SU-DHL-6 (cell line): ENCODE measurements around the gene SPNS3.

Experiments
- H2AFZ ChIP-seq: fragments of 200-600 bp; sonication (generic); 2 replicates; pipeline ENCODE4 v1.6.1; 2014; ENCODE audit warnings: low read depth, mild to moderate bottlenecking, moderate library complexity, mixed read lengths, antibody characterized with exemption, low read length; ENCODE audit not compliant: severe bottlenecking
- H3F3A ChIP-seq: fragments of 200-600 bp; shearing (Covaris generic); 2 replicates; pipeline ENCODE4 v1.6.0; 2016; ENCODE audit warnings: antibody characterized with exemption, mild to moderate bottlenecking; ENCODE audit not compliant: insufficient read depth
- H3K27ac ChIP-seq: fragments of 200-600 bp; sonication (generic); 2 replicates; pipeline ENCODE4 v1.5.1; 2016; ENCODE audit warnings: low read depth, mild to moderate bottlenecking, low read length, moderate library complexity, mixed read lengths
- H3K27me3 ChIP-seq: fragments of 200-600 bp; sonication (generic), shearing (Covaris generic); 2 replicates; pipeline ENCODE4 v1.6.0; 2014; ENCODE audit warnings: mild to moderate bottlenecking, low read length
- H3K36me3 ChIP-seq: fragments of 200-600 bp; sonication (generic); 2 replicates; pipeline ENCODE4 v1.6.1; 2014; ENCODE audit warnings: mild to moderate bottlenecking, low read length, mixed read lengths
- H3K4me2 ChIP-seq: fragments of 300-600, 200-600 bp; shearing (Covaris generic), sonication (generic); 2 replicates; pipeline ENCODE4 v1.6.0; 2014; ENCODE audit warnings: low read length, low read depth, mild to moderate bottlenecking; ENCODE audit not compliant: poor library complexity, severe bottlenecking
- H3K4me3 ChIP-seq: fragments of 200-600 bp; sonication (generic); 2 replicates; pipeline ENCODE4 v1.5.1; 2014; ENCODE audit warnings: antibody characterized with exemption, low read length, mild to moderate bottlenecking, mixed read lengths; ENCODE audit not compliant: insufficient read depth, poor library complexity, severe bottlenecking
- H3K79me2 ChIP-seq: fragments of 200-600 bp; sonication (generic); 2 replicates; pipeline ENCODE4 v1.6.1; 2014; ENCODE audit warnings: mild to moderate bottlenecking, low read length, moderate library complexity; ENCODE audit not compliant: insufficient read depth
- H3K9ac ChIP-seq: fragments of 200-600 bp; sonication (generic); 2 replicates; pipeline ENCODE4 v1.7.0; 2014; ENCODE audit warnings: mild to moderate bottlenecking, low read length
- H3K9me2 ChIP-seq: fragments of 200-600 bp; sonication (generic); replicated peaks from 2 replicates; pipeline ENCODE4 v1.6.1; 2014; ENCODE audit warnings: low read length; ENCODE audit not compliant: insufficient read depth
- H3K9me3 ChIP-seq: fragments of 200-600 bp; sonication (generic); 2 replicates; pipeline ENCODE4 v1.6.1; 2014; ENCODE audit warnings: low read length, mixed read lengths; ENCODE audit not compliant: insufficient read depth
- H4K20me1 ChIP-seq: fragments of 200-600 bp; sonication (generic); 2 replicates; pipeline ENCODE4 v1.6.1; 2014; ENCODE audit warnings: low read depth, mild to moderate bottlenecking, antibody characterized with exemption, low read length, moderate library complexity, mixed read lengths
- CTCF ChIP-seq: fragments of 200-600 bp; sonication (generic); IDR thresholded peaks from one replicate; pipeline ENCODE4 v1.5.1; 2017; ENCODE audit warnings: antibody characterized with exemption, mild to moderate bottlenecking, low read length, moderate library complexity; ENCODE audit not compliant: insufficient read depth, poor library complexity, severe bottlenecking
- EZH2phosphoT487 ChIP-seq: fragments of 200-600 bp; sonication (generic), shearing (Covaris generic); conservative IDR thresholded peaks from 2 replicates; pipeline ENCODE4 v1.6.1; 2018; ENCODE audit warnings: mild to moderate bottlenecking, antibody characterized with exemption, low read length, moderate library complexity, mixed read lengths

The SPNS3 gene

DNA sequence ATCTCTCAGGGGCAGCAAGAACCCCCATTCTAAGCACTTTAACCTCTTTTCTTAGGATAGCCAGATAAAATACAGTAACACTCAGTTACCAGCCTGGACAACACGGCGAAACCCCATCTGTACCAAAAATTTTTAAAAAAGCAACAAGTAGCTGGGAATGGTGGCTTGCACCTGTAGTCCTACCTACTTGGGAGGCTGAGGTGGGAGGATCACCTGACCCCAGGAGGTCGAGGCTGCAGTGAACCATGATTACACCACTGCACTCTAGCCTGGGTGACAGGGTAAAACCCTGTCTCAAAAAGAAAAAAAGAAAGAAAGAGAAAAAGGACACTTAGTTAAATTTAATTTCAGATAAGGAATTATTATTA lies 38.6 kb upstream of the SPNS3 start:
- Histone ChIP-seq H4K20me1 (no peaks in the 10 kb centered on the region), H3K4me3 (no peak overlapping the region), H3K27me3 (no peaks in the 10 kb centered on the region), H3K9me2 (no peaks in the 10 kb centered on the region), H3K27ac (peak overlapping the region; percentile 90; the same call in 1 of the 2 replicates), H3K9ac (no peak overlapping the region), H3F3A (peaks cover 33% of the 10 kb centered on the region), H2AFZ (no peak overlapping the region), H3K79me2 (no peaks in the 10 kb centered on the region), H3K4me2 (peak overlapping the region; percentile 57), H3K9me3 (no peaks in the 10 kb centered on the region), H3K36me3 (no peaks in the 10 kb centered on the region)
- TF ChIP-seq EZH2phosphoT487 (no peak), CTCF (no peak)

- no peaks in the 10 kb centered on the region for H3K9me3 ChIP-seq
- no peaks in the 10 kb centered on the region for H3K36me3 ChIP-seq
- H3K27ac ChIP-seq = peak overlapping the region; percentile 64
- no peak overlapping the region for H2AFZ ChIP-seq
- peaks cover 33% of the 10 kb centered on the region for H3F3A ChIP-seq
- H3K9ac ChIP-seq = no peak overlapping the region
- TF ChIP-seq EZH2phosphoT487 (no peak), CTCF (no peak)
- no peak overlapping the region for H3K4me2 ChIP-seq
- no peaks in the 10 kb centered on the region for H3K27me3 ChIP-seq
- H3K9me2 ChIP-seq = no peaks in the 10 kb centered on the region
- H4K20me1 ChIP-seq = no peaks in the 10 kb centered on the region
- H3K4me3 ChIP-seq = no peak overlapping the region
- no peaks in the 10 kb centered on the region for H3K79me2 ChIP-seq
These were observed 35.9 kb upstream of the SPNS3 start for GRCh38 chr17:4397840-4398239.

DNA sequence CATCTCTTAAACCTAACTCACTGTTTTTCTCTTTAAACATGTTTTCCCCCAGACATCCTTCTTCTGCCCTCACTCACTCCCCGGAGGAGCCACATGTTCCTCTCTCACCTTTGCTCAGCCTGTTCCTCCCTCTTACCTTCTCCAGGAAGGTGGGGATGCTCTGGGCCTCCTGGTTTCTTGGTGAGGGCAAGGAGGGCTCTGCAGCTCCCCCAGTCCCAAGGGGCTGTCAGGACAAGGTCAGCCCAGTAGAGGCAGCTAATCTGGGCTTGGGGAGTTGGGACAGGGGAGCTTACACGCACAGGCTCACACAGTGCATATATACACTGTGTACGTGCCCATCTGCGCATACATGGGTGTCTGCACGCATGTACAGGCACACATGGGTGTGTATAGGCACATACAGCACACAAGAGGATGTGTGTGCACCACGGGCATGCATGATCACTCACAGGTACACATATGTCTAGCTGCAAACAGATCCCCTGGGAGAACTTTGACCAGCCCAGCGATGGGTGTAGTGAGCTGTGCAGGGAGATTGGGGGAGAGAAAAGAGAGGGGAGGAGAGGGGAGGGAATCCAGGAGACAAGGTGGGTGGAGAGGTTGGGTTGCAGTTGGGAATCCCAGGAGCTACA lies 28.6 kb upstream of the SPNS3 start:
- Histone ChIP-seq H3K4me3 (no peak overlapping the region), H3K79me2 (no peaks in the 10 kb centered on the region), H3K4me2 (peak overlapping the region; percentile 24), H2AFZ (no peak overlapping the region), H3K36me3 (no peaks in the 10 kb centered on the region), H4K20me1 (no peaks in the 10 kb centered on the region), H3K27ac (no peak overlapping the region), H3F3A (no peaks in the 10 kb centered on the region), H3K9me2 (no peaks in the 10 kb centered on the region), H3K9ac (no peak overlapping the region), H3K27me3 (no peaks in the 10 kb centered on the region), H3K9me3 (no peaks in the 10 kb centered on the region)
- no peak for TF ChIP-seq EZH2phosphoT487
- no peak for TF ChIP-seq CTCF
